Cardiac muscle cell (in vitro differentiated cells and primary cell): Measurements from ENCODE around the gene FAM174B. TPM values are rescaled to one million over a fixed set of nuclear protein-coding genes. Genes with fewer than 3 reads are reported as not detected.

ENCODE experiments used
- DNase-seq, 2 donors: peaks; one replicate each; pipeline versions ENCODE4 v3.0.0 to v3.0.0-alpha.2; 2010 to 2017; ENCODE audit warnings: low read depth in 1 of 2, low spot score in 1 of 2
- H3K27ac ChIP-seq: fragments of 200-600 bp; sonication (generic); 2 replicates; pipeline ENCODE4 v1.5.1; 2016
- H3K27me3 ChIP-seq: fragments of 200-600 bp; sonication (generic); 2 replicates; pipeline ENCODE4 v1.6.0; 2016; ENCODE audit warnings: control low read depth
- H3K36me3 ChIP-seq: fragments of 200-600 bp; sonication (generic); 2 replicates; pipeline ENCODE4 v1.5.1; 2016; ENCODE audit warnings: control low read depth
- H3K4me1 ChIP-seq: fragments of 200-600 bp; sonication (generic); 2 replicates; pipeline ENCODE4 v1.8.1; 2017; ENCODE audit warnings: low read depth, mild to moderate bottlenecking, mixed run types
- H3K4me3 ChIP-seq: fragments of 200-600 bp; sonication (generic); 2 replicates; pipeline ENCODE4 v1.5.1; 2016; ENCODE audit warnings: mild to moderate bottlenecking
- H3K9me3 ChIP-seq: fragments of 200-600 bp; sonication (generic); 2 replicates; pipeline ENCODE4 v1.5.1; 2017; ENCODE audit warnings: low read depth, mild to moderate bottlenecking, control low read depth
- CTCF ChIP-seq: IDR thresholded peaks from 2 replicates; pipeline ENCODE4 v1.5.1; 2012; ENCODE audit warnings: low read depth, mild to moderate bottlenecking, low read length
- polyA plus RNA-seq: library from polyadenylated mRNA; unstranded; fragments of >200 nt; fragmentation: Nextera tagmentation; extraction: Ambion mirVana; gene quantifications from 2 replicates; pipeline ENCODE4 v1.2.1, GENCODE V29; 2016
- total RNA-seq: library from RNA; depleted of rRNA; stranded (reverse); fragments of >200 nt; gene quantifications from 2 replicates; pipeline ENCODE4 v1.2.3, GENCODE V29; 2016

The FAM174B gene
- total and polyA plus RNA-seq, 2 experiments from 2014 or later: 9.3 to 30.2 TPM

DNA sequence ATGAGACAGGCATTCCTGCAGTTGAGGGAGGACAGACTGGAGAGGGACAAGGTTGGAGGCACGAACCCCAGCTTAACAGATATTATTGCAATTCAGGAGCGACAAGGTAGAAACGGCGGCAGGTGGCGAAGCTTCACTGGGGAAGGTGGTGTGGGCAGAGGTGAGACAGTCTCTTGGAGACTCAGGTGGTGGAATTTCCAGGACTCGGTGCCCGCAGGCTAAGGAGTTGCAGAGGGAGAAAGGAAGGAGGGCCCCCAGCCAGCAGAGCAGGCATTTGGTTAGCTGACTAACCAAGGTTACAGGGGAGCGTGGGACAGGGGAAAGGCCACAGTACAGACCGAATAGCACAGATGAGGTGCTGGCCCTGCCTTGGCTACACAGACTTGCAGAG lies 3.0 kb downstream of the FAM174B start:
- H3K9me3 ChIP-seq: no peaks in the 10 kb centered on the region
- no peak for TF ChIP-seq CTCF
- H3K36me3 ChIP-seq: no peaks in the 10 kb centered on the region
- H3K4me1 ChIP-seq: peaks cover 18% of the 10 kb centered on the region
- no peak for DNase-seq
- H3K27ac ChIP-seq: peak overlapping the region; percentile 29
- no peak overlapping the region for H3K4me3 ChIP-seq
- no peaks in the 10 kb centered on the region for H3K27me3 ChIP-seq

GRCh38 chr15:92651877-92652575 lies 3.5 kb downstream of the FAM174B start:
- Histone ChIP-seq H3K27me3 (no peaks in the 10 kb centered on the region), H3K4me1 (peaks cover 19% of the 10 kb centered on the region), H3K27ac (peak overlapping the region; percentile 36), H3K4me3 (no peak overlapping the region), H3K36me3 (no peaks in the 10 kb centered on the region), H3K9me3 (no peaks in the 10 kb centered on the region)
- no peak for DNase-seq
- TF ChIP-seq CTCF: no peak

GRCh38 chr15:92650966-92651365 lies 4.6 kb downstream of the FAM174B start:
- H3K27me3 ChIP-seq: no peaks in the 10 kb centered on the region
- no peaks in the 10 kb centered on the region for H3K36me3 ChIP-seq
- H3K9me3 ChIP-seq: no peaks in the 10 kb centered on the region
- H3K4me3 ChIP-seq: no peak overlapping the region
- no peak for DNase-seq
- no peak overlapping the region for H3K27ac ChIP-seq
- no peak for TF ChIP-seq CTCF
- H3K4me1 ChIP-seq: peaks cover 19% of the 10 kb centered on the region

DNA sequence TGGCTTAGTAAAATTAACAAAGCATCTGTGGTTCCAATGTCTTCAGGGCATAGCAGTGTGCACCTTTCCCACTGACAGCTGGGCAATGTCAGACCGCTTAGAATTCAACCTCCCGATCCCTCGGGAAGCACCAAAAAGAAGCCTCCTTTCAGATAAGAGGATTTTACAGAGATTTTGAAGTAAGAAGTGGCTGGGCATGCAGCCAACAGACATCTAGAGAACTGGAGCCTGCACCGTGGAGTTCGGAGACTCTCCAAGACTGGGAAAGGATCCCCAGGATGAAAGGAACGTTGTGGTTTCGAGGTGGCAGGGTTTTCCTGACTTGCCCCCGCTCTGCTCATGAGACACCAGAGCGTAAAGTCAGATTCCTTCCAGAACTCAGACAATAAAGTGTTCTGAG lies 5.3 kb downstream of the FAM174B start:
- no peak overlapping the region for H3K4me3 ChIP-seq
- TF ChIP-seq CTCF: no peak
- DNase-seq: peak; percentile 26 to 70
- H3K4me1 ChIP-seq: peaks cover 19% of the 10 kb centered on the region
- H3K27me3 ChIP-seq: no peaks in the 10 kb centered on the region
- H3K9me3 ChIP-seq: no peaks in the 10 kb centered on the region
- H3K27ac ChIP-seq: no peak overlapping the region
- H3K36me3 ChIP-seq: no peaks in the 10 kb centered on the region

DNA sequence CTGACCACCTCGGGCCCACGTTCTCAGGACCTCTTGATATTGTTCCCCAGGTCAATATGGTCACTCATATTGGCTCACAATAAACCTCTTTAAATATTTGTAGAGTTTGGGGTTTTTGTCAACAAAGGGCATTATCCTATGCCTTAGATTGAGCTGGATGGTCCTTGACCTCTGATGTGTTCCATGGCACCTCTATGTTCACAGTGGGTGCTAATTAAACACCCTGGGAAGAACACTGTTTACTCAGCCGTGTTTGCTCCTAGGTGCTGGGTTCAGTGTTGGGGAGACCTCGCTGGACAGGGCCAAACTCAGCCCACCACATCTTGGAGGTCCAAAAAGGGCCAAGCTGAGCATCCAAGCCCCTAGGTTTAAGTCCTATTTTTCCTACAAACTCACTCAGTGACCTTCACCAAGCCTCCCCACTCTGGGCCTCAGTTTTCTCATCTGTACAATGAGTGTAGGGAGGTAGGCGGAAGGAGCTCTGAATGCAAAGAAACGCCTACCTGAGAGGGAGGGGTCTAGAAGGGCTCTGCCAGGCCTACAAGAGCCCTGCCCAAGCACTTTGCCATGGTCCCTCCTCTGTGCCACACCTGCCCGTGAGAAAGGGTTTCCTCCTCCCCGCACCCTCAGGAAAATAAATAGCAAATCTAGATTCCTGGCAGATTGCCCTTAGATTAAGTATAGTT lies 7.2 kb downstream of the FAM174B start:
- H3K4me1 ChIP-seq: peaks cover 15% of the 10 kb centered on the region
- TF ChIP-seq CTCF: no peak
- no peak overlapping the region for H3K27ac ChIP-seq
- no peak for DNase-seq
- H3K36me3 ChIP-seq: no peaks in the 10 kb centered on the region
- no peaks in the 10 kb centered on the region for H3K27me3 ChIP-seq
- no peaks in the 10 kb centered on the region for H3K9me3 ChIP-seq
- H3K4me3 ChIP-seq: no peak overlapping the region
